Nephron progenitor cell (in vitro differentiated cells): ENCODE results near the gene GNAI2.
"Not testable (repeated sequence)": the region's sequence is repeated elsewhere in the genome, so short reads cannot be mapped to it uniquely, and the experiment has no call there.

Experiments
- DNase-seq: peaks from one replicate; pipeline ENCODE4 v3.0.0; 2021
- H3K27ac Mint-ChIP-seq: 2 replicates; pipeline ENCODE4 v1.8.0; 2021; ENCODE audit warnings: mild to moderate bottlenecking, moderate library complexity, mixed read lengths
- H3K27me3 Mint-ChIP-seq: 2 replicates; pipeline ENCODE4 v1.8.0; 2021; ENCODE audit warnings: mild to moderate bottlenecking, low read depth, mixed read lengths; ENCODE audit not compliant: poor library complexity
- H3K36me3 Mint-ChIP-seq: 2 replicates; pipeline ENCODE4 v1.8.0; 2021; ENCODE audit warnings: low read depth, mixed read lengths
- H3K4me1 Mint-ChIP-seq: 2 replicates; pipeline ENCODE4 v1.8.0; 2021; ENCODE audit warnings: mixed read lengths
- H3K4me3 Mint-ChIP-seq: 2 replicates; pipeline ENCODE4 v1.8.0; 2021; ENCODE audit warnings: mild to moderate bottlenecking, moderate library complexity, mixed read lengths
- H3K9me3 Mint-ChIP-seq: 2 replicates; pipeline ENCODE4 v1.8.0; 2021; ENCODE audit warnings: mild to moderate bottlenecking, moderate library complexity, mixed read lengths
- CTCF ChIP-seq: fragments of 200-600 bp; sonication (generic); IDR thresholded peaks from 2 replicates; pipeline ENCODE4 v1.5.0; 2021; ENCODE audit warnings: antibody characterized with exemption

GNAI2 gene

GRCh38 chr3:50278880-50279224 is 42.8 kb downstream of the GNAI2 start, which contains the start of gene LSMEM2:
Gene LSMEM2, plus strand, starts transcription at chr3:50279087. Its CDS starts 27 bp downstream, at chr3:50279114.
- Mint-ChIP-seq H3K36me3 (no peaks in the 10 kb centered on the region), H3K27me3 (peaks cover 27% of the 10 kb centered on the region), H3K4me3 (no peak within 1 kb of the TSS), H3K27ac (no peak within 1 kb of the TSS), H3K9me3 (no peaks in the 10 kb centered on the region), H3K4me1 (peaks cover 31% of the 10 kb centered on the region)
- no peak for DNase-seq
- TF ChIP-seq CTCF = no peak

GRCh38 chr3:50279255-50280016 is 43.4 kb downstream of the GNAI2 start:
- no peak for TF ChIP-seq CTCF
- DNase-seq = no peak
- Mint-ChIP-seq H3K9me3 (no peaks in the 10 kb centered on the region), H3K27me3 (peaks cover 21% of the 10 kb centered on the region), H3K36me3 (no peaks in the 10 kb centered on the region), H3K4me1 (peaks cover 25% of the 10 kb centered on the region), H3K4me3 (no peak overlapping the region), H3K27ac (no peak overlapping the region)

- H3K36me3 Mint-ChIP-seq = peaks cover 11% of the 10 kb centered on the region
- H3K27me3 Mint-ChIP-seq, H3K4me1 Mint-ChIP-seq, DNase-seq, H3K9me3 Mint-ChIP-seq, H3K27ac Mint-ChIP-seq, H3K4me3 Mint-ChIP-seq: not testable (repeated sequence)
Measured at GRCh38 chr3:50284121-50284520, 48.1 kb downstream of the GNAI2 start.

GRCh38 chr3:50286322-50287227 is 50.6 kb downstream of the GNAI2 start:
- Mint-ChIP-seq H3K4me3 (no peak overlapping the region), H3K36me3 (peaks cover 16% of the 10 kb centered on the region), H3K9me3 (no peaks in the 10 kb centered on the region), H3K4me1 (peaks cover 6% of the 10 kb centered on the region), H3K27ac (no peak overlapping the region), H3K27me3 (peaks cover 2% of the 10 kb centered on the region)
- TF ChIP-seq CTCF = no peak
- DNase-seq = no peak

- no peak overlapping the region for H3K4me3 Mint-ChIP-seq
- peaks cover 8% of the 10 kb centered on the region for H3K4me1 Mint-ChIP-seq
- no peak for DNase-seq
- no peak overlapping the region for H3K27ac Mint-ChIP-seq
- H3K9me3 Mint-ChIP-seq = no peaks in the 10 kb centered on the region
- H3K27me3 Mint-ChIP-seq = peaks cover 2% of the 10 kb centered on the region
- no peak for TF ChIP-seq CTCF
- peaks cover 16% of the 10 kb centered on the region for H3K36me3 Mint-ChIP-seq
Measured at GRCh38 chr3:50287262-50287661, 51.3 kb downstream of the GNAI2 start.

- TF ChIP-seq CTCF = no peak
- H3K4me3 Mint-ChIP-seq = no peak overlapping the region
- H3K4me1 Mint-ChIP-seq = peaks cover 16% of the 10 kb centered on the region
- H3K27me3 Mint-ChIP-seq = peaks cover 2% of the 10 kb centered on the region
- no peaks in the 10 kb centered on the region for H3K9me3 Mint-ChIP-seq
- H3K36me3 Mint-ChIP-seq = peaks cover 16% of the 10 kb centered on the region
- peak overlapping the region; percentile 75 for H3K27ac Mint-ChIP-seq
- DNase-seq = no peak
Measured at GRCh38 chr3:50288387-50289007, 52.5 kb downstream of the GNAI2 start.
